ENCODE measurements around the gene CCDC197. TPM values are rescaled to one million over a fixed set of nuclear protein-coding genes. Genes with fewer than 3 reads are reported as not detected.

CCDC197 gene
- total RNA-seq, 1 donor from 2014 or later, result not detected

DNA sequence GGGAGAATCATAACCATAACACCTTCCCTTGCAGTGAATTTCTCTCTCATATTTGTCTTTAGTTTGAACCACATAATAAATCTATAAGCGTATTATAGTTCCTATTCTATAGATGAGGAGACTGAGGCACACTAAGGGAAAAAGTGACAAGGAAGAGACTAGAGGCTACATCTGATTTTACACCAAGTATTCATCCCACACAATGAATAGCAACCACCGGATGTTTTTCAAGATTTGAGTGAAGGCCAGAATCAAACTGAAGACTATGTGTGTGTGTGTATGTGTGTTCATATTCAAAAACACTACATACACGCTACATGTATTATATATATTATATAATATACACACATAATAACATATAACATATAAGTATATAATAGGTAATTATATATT, 25.5 kb upstream of the CCDC197 start:
- Mint-ChIP-seq H3K4me1 (ENCODE audit: low read depth) (no peaks in the 10 kb centered on the region), H3K4me3 (ENCODE audit: low read depth) (no peak overlapping the region), H3K36me3 (ENCODE audit: insufficient read depth) (no peaks in the 10 kb centered on the region), H3K9me3 (ENCODE audit: low read depth) (no peaks in the 10 kb centered on the region), H3K27me3 (peaks cover 33% of the 10 kb centered on the region), H3K27ac (no peak overlapping the region)
- DNase-seq (ENCODE audit: low spot score, unreplicated experiment), result no peak
- no peak for TF ChIP-seq CTCF (IDR thresholded peaks at IDR 0.05; ENCODE audit: unreplicated experiment)

GRCh38 chr14:93972618-93973205, 24.4 kb upstream of the CCDC197 start:
- no peak overlapping the region for H3K4me3 Mint-ChIP-seq (ENCODE audit: low read depth)
- peaks cover 37% of the 10 kb centered on the region for H3K27me3 Mint-ChIP-seq
- no peak for TF ChIP-seq CTCF (IDR thresholded peaks at IDR 0.05; ENCODE audit: unreplicated experiment)
- no peaks in the 10 kb centered on the region for H3K9me3 Mint-ChIP-seq (ENCODE audit: low read depth)
- no peak overlapping the region for H3K27ac Mint-ChIP-seq
- H3K36me3 Mint-ChIP-seq (ENCODE audit: insufficient read depth), result no peaks in the 10 kb centered on the region
- DNase-seq (ENCODE audit: low spot score, unreplicated experiment), result no peak
- H3K4me1 Mint-ChIP-seq (ENCODE audit: low read depth), result no peaks in the 10 kb centered on the region

- no peak overlapping the region for H3K4me3 Mint-ChIP-seq (ENCODE audit: low read depth)
- H3K9me3 Mint-ChIP-seq (ENCODE audit: low read depth), result no peaks in the 10 kb centered on the region
- no peak for DNase-seq (ENCODE audit: low spot score, unreplicated experiment)
- no peaks in the 10 kb centered on the region for H3K4me1 Mint-ChIP-seq (ENCODE audit: low read depth)
- no peaks in the 10 kb centered on the region for H3K36me3 Mint-ChIP-seq (ENCODE audit: insufficient read depth)
- TF ChIP-seq CTCF (IDR thresholded peaks at IDR 0.05; ENCODE audit: unreplicated experiment), result no peak
- H3K27ac Mint-ChIP-seq, result no peak overlapping the region
- peaks cover 35% of the 10 kb centered on the region for H3K27me3 Mint-ChIP-seq
These were observed 23.5 kb upstream of the CCDC197 start for GRCh38 chr14:93973607-93974006.

DNA sequence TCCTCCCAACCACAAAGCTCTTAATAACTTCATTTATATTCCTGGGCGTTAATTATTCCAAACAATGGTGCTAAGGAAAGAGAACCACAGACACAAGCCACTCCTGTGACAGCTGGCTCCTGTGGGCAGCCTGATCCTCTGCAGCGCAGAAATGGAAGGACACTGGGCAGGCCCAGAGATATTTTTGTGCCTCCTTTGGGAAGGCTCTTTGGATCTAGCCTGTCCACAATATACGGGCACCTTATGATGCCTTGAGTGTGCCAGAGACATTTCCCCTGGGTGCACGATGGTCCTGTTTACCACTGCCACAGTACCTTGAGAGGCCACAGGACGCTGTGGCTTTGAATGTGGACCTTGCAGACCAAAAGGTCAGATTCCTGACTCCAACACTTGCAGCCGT, 22.8 kb upstream of the CCDC197 start:
- TF ChIP-seq CTCF (IDR thresholded peaks at IDR 0.05; ENCODE audit: unreplicated experiment), result no peak
- Mint-ChIP-seq H3K27ac (no peak overlapping the region), H3K27me3 (peaks cover 31% of the 10 kb centered on the region), H3K9me3 (ENCODE audit: low read depth) (no peaks in the 10 kb centered on the region), H3K4me1 (ENCODE audit: low read depth) (no peaks in the 10 kb centered on the region), H3K4me3 (ENCODE audit: low read depth) (no peak overlapping the region), H3K36me3 (ENCODE audit: insufficient read depth) (no peaks in the 10 kb centered on the region)
- DNase-seq (ENCODE audit: low spot score, unreplicated experiment), result no peak

DNA sequence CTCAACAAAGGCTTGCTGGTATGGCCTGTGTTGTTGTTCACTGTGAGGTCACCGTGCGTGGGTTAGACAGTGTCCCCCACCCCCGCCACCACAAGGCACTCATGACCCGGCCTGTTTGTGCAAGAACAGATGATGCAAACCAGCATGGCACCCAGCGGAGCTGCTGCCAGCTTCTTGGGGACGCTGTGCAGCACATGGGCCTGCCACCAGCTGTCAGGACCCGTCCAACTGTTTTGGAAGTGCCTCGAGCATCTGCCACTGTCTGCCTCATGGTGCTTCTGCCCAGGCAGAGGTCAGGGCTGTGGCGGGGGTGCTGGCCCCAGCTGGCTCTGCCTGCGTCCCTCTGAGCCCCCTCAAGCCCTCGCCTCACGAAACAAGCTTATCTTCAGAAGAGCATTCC, 22.3 kb upstream of the CCDC197 start:
- H3K4me1 Mint-ChIP-seq (ENCODE audit: low read depth), result no peaks in the 10 kb centered on the region
- no peak overlapping the region for H3K27ac Mint-ChIP-seq
- DNase-seq (ENCODE audit: low spot score, unreplicated experiment), result no peak
- no peaks in the 10 kb centered on the region for H3K9me3 Mint-ChIP-seq (ENCODE audit: low read depth)
- no peak overlapping the region for H3K4me3 Mint-ChIP-seq (ENCODE audit: low read depth)
- H3K27me3 Mint-ChIP-seq, result peaks cover 32% of the 10 kb centered on the region
- H3K36me3 Mint-ChIP-seq (ENCODE audit: insufficient read depth), result no peaks in the 10 kb centered on the region
- no peak for TF ChIP-seq CTCF (IDR thresholded peaks at IDR 0.05; ENCODE audit: unreplicated experiment)

Data from progenitor cell of endocrine pancreas (in vitro differentiated cells).